Fibroblast of lung (primary cell): ENCODE data around the gene INPP4A.

Source experiments
- CTCF ChIP-seq, 2 donors: IDR thresholded peaks in 1 of 2; conservative IDR thresholded peaks in 1 of 2; 1 replicate in 1 of 2; 2 replicates in 1 of 2; pipeline ENCODE4 v1.5.1; 2011 to 2012; ENCODE audit warnings: low read length in 2 of 2, control low read depth in 1 of 2, inconsistent platforms in 1 of 2, low read depth in 1 of 2, mild to moderate bottlenecking in 1 of 2
- EZH2 ChIP-seq: IDR thresholded peaks from 2 replicates; pipeline ENCODE4 v1.5.1; 2012; ENCODE audit warnings: low read length, control low read depth, mild to moderate bottlenecking; ENCODE audit errors: missing control alignments

GRCh38 chr2:98541489-98541888 is 96.8 kb downstream of the INPP4A start:
- no peak for TF ChIP-seq CTCF (conservative IDR thresholded peaks at IDR 0.05 in 1 of 2, IDR thresholded peaks at IDR 0.05 in 1 of 2; ENCODE audit: low read depth in 1 of 2, low read length in 2 of 2)
- TF ChIP-seq EZH2, result no peak
